Subcutaneous adipose tissue (tissue), 4 donors: ENCODE results near the gene PANK2. TPM values are rescaled to one million over a fixed set of nuclear protein-coding genes. Genes with fewer than 3 reads are reported as not detected.

Experiments
- small RNA-seq: library from RNA; depleted of rRNA; stranded (forward); fragments of <200 nt; gene quantifications from one replicate; pipeline ENCODE3, GENCODE V24; 2016
- total RNA-seq, 4 donors: library from RNA; depleted of rRNA; stranded (reverse); fragments of >200 nt; gene quantifications; one replicate each; pipeline ENCODE4 v1.1.0, GENCODE V29; 2016
- TF ChIP-seq, protein P1 (sequence below): fragments of 450-650 bp; IDR thresholded peaks from one replicate; pipeline ENCODE4 v1.5.1; 2016; ENCODE audit warnings: low read depth, mild to moderate bottlenecking, control low read depth, antibody characterized with exemption, moderate library complexity

Gene PANK2
- total RNA-seq, 4 donors from 2014 or later, result 31.3 to 59.5 (median 47.6) TPM

DNA sequence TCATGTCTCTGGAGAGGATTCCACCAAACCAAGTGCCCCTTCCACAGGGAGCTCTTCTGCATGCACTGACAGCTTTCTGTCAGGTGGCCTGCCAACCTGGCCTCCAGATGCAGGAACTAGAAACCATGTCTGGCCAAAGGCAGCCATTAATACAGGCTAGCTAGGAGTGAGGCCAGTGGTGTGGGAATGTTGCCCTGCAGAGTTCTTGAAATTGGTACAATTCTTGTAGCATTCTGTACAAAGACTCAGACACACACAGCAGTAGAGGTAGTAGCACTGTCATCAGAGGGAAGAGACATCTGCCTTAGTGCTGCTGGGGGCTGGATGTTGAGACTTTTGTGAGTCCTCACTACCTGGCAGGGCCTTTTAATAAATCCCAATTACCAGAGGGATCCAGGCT, 77.4 kb downstream of the PANK2 start:
- TF ChIP-seq, protein P1, sequence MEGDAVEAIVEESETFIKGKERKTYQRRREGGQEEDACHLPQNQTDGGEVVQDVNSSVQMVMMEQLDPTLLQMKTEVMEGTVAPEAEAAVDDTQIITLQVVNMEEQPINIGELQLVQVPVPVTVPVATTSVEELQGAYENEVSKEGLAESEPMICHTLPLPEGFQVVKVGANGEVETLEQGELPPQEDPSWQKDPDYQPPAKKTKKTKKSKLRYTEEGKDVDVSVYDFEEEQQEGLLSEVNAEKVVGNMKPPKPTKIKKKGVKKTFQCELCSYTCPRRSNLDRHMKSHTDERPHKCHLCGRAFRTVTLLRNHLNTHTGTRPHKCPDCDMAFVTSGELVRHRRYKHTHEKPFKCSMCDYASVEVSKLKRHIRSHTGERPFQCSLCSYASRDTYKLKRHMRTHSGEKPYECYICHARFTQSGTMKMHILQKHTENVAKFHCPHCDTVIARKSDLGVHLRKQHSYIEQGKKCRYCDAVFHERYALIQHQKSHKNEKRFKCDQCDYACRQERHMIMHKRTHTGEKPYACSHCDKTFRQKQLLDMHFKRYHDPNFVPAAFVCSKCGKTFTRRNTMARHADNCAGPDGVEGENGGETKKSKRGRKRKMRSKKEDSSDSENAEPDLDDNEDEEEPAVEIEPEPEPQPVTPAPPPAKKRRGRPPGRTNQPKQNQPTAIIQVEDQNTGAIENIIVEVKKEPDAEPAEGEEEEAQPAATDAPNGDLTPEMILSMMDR, result no peak

DNA sequence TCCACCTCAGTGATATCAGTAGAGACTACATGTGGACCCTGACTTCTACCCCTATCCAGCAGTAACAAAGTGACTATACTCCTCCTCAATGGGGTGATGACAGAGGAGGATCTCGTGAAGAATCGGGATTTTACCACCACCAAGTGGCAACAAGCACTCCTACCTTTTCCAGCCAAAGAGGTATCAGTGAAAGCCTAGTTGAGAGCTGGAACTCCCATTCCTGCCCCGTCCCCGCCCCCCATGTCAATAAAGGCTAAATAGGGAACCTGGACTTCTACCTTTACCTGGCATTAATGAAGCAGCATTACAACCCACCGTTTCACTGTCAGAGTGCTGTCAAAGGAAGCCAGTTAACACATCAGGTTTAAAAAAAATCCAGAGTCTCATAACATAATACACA, 80.8 kb downstream of the PANK2 start:
- TF ChIP-seq, protein P1, result no peak

DNA sequence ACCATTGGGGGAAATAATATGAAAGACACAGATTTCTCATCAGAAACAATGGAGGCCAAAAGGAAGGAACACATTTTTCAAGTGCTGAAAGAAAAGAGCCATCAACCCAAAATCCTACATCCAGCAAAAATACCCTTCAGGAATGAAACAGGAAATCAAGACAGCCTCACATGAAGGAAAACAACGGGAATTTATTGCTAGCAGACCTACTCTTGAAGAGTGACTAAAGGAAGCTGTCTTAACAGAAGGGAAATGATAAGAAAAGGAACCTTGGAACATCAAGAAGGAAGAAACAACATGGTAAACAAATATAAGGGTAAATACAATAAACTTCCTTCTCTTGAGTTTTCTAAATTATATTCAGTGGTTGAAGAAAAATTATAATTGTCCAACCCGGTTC, 82.0 kb downstream of the PANK2 start:
- TF ChIP-seq, protein P1, result no peak

DNA sequence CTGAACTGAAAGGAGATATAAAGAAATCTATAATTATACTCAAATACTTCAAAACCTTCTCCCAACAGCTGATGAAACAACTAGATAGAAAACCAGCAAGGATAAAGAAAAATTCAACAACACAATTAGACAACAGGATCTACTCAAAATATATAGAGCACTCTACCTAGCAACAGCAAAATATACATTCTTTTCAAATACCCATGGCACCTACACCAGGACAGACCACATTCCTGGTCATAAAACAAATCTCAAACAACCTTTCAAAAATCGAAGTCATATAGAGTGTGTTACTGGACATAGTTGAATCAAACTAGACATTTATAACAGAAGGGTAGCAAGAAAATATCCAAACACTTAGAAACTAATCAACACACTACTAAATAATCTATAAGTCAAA, 83.0 kb downstream of the PANK2 start:
- TF ChIP-seq, protein P1, result no peak

DNA sequence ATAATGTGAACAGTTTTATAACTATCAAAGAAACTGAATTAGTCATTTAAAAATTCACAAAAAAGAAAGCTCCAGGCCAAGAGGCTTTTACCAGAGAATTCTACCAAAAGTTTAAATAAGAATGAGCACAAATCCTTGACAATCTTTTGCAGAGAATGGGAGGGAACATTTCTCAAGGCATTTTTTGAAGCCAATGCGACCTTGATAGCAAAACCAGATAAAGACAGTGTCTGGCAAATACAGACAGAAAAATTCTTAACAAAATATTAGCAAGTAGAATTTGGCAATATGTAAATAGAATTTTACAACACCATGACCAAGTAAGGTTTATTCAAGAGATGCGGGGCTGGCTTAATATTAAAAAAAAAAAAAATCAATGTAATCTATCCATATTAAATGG, 84.5 kb downstream of the PANK2 start:
- TF ChIP-seq, protein P1, result no peak

DNA sequence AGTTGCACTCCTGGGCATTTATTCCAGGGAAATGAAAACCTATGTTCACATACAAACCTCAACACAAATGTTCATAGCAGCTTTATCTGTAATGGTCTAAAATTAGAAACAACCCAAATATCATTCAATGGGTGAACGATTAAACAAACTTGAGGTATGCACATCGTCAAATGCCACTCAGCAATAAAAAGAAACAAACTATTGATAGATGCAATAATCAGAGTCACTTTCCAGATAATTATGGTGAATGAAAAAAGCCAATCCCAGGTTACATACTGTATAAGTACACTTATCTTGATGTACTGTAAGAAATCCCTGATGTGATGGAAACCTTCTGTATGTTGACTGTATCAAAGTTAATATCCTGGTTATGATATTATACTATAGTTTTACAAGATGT, 87.3 kb downstream of the PANK2 start:
- TF ChIP-seq, protein P1, result no peak

Small RNA genes within 50 kb of the gene (small RNA-seq; reads per million reads assigned to genes)
- 5.6 reads per million, percentile 80 among the genes with 10 or more reads in this experiment for gene MIR103A2

Other genes starting within 250 kb of the PANK2 start
- not detected for gene GFRA4, start 226.0 kb upstream of the PANK2 start, total RNA-seq
- 10 to 100 TPM; 23.6 to 43.9 (median 39.0) TPM for gene ADAM33, start 207.4 kb upstream of the PANK2 start, total RNA-seq
- 10 to 100 TPM; 33.2 to 47.8 (median 37.5) TPM for gene SIGLEC1, start 176.8 kb upstream of the PANK2 start, total RNA-seq
- gene HSPA12B, start 156.7 kb upstream of the PANK2 start, total RNA-seq, result 10 to 100 TPM in 1 of 4 donors, 1 to 10 TPM in 3; 8.0 to 33.7 (median 8.6) TPM
- gene ADISSP, start 121.6 kb upstream of the PANK2 start, total RNA-seq, result 100 to 1,000 TPM in 1 of 4 donors, 10 to 100 TPM in 3; 20.1 to 115 (median 22.8) TPM
- gene SPEF1, start 107.9 kb upstream of the PANK2 start, total RNA-seq, result 1 to 10 TPM in 1 of 4 donors, not detected in 3; 1.3 TPM
- gene CENPB, start 102.6 kb upstream of the PANK2 start, total RNA-seq, result 100 to 1,000 TPM in 1 of 4 donors, 10 to 100 TPM in 3; 36.5 to 101 (median 51.4) TPM
- 10 to 100 TPM; 14.7 to 25.6 (median 19.2) TPM for gene CDC25B, start 93.1 kb upstream of the PANK2 start, total RNA-seq
- gene AP5S1, start 68.8 kb upstream of the PANK2 start, total RNA-seq, result 10 to 100 TPM in 2 of 4 donors, 1 to 10 TPM in 2; 8.0 to 15.1 (median 10.6) TPM
- 10 to 100 TPM; 20.7 to 58.0 (median 27.2) TPM for gene MAVS, start 42.6 kb upstream of the PANK2 start, total RNA-seq
- 10 to 100 TPM; 10.3 to 18.4 (median 13.1) TPM for gene RNF24, start 126.2 kb downstream of the PANK2 start, total RNA-seq